ENCODE data around the gene MIDN.

- TF ChIP-seq CTCF (IDR thresholded peaks at IDR 0.05) = no peak
- TF ChIP-seq POLR2A (IDR thresholded peaks at IDR 0.05; ENCODE audit: low read length) = no peak
- no peak for TF ChIP-seq EP300 (IDR thresholded peaks at IDR 0.05)
- TF ChIP-seq RCOR1 (IDR thresholded peaks at IDR 0.05; ENCODE audit: low read depth, low read length) = no peak
- TF ChIP-seq EHMT2 (IDR thresholded peaks at IDR 0.05; ENCODE audit: low read depth) = no peak
These were observed 10.4 kb downstream of the MIDN start for GRCh38 chr19:1258707-1259205.

Data from A549 (cell line).